B cell (primary cell): ENCODE results near the gene TBC1D4.

Experiments used
- CTCF ChIP-seq: fragments of 200-600 bp; IDR thresholded peaks from one replicate; pipeline ENCODE4 v1.8.0; 2022; ENCODE audit warnings: antibody characterized with exemption, mild to moderate bottlenecking
- EZH2 ChIP-seq: IDR thresholded peaks from 2 replicates; pipeline ENCODE4 v1.6.1; 2012; ENCODE audit warnings: borderline replicate concordance, low read depth, mild to moderate bottlenecking, moderate library complexity, low read length; ENCODE audit not compliant: insufficient read depth, poor library complexity, severe bottlenecking

GRCh38 chr13:75353781-75354193 is 128.2 kb downstream of the TBC1D4 start:
- no peak for TF ChIP-seq CTCF
- TF ChIP-seq EZH2: no peak
